ENCODE measurements around the gene NEU2. TPM values are rescaled to one million over a fixed set of nuclear protein-coding genes. Genes with fewer than 3 reads are reported as not detected.

NEU2 gene
- total RNA-seq, 4 donors from 2014 or later: not detected

GRCh38 chr2:233060501-233060979 lies 28.1 kb downstream of the NEU2 start:
- peaks cover 3 to 13% of the 10 kb centered on the region in 2 donors for H3K4me1 ChIP-seq
- TF ChIP-seq, protein P1, sequence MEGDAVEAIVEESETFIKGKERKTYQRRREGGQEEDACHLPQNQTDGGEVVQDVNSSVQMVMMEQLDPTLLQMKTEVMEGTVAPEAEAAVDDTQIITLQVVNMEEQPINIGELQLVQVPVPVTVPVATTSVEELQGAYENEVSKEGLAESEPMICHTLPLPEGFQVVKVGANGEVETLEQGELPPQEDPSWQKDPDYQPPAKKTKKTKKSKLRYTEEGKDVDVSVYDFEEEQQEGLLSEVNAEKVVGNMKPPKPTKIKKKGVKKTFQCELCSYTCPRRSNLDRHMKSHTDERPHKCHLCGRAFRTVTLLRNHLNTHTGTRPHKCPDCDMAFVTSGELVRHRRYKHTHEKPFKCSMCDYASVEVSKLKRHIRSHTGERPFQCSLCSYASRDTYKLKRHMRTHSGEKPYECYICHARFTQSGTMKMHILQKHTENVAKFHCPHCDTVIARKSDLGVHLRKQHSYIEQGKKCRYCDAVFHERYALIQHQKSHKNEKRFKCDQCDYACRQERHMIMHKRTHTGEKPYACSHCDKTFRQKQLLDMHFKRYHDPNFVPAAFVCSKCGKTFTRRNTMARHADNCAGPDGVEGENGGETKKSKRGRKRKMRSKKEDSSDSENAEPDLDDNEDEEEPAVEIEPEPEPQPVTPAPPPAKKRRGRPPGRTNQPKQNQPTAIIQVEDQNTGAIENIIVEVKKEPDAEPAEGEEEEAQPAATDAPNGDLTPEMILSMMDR (IDR thresholded peaks at IDR 0.05 in 4 of 5, conservative IDR thresholded peaks at IDR 0.05 in 1 of 5): no peak
- peak in 1 of 2 donors; percentile 6 for TF ChIP-seq POLR2A (IDR thresholded peaks at IDR 0.05)
- intact Hi-C loops (cut with DNase I; ENCODE audit: low total_unique reads): no loop called here
- H3K36me3 ChIP-seq: no peaks in the 10 kb centered on the region
- DNase-seq (no peak), ATAC-seq (no peak)
- in situ Hi-C loops (cut with MboI; ENCODE audit: low sequenced_read_pairs in 4 of 4): loop anchor here in 2 of 4 donors (25.0 kb wide), 1 partner anchor 448 kb away; no protein-coding TSS in a partner anchor
- no peaks in the 10 kb centered on the region for H3K9me3 ChIP-seq
- peak overlapping the region; percentile 45 to 51 (median 48) for H3K4me3 ChIP-seq
- H3K27me3 ChIP-seq: no peaks in the 10 kb centered on the region
- H3K27ac ChIP-seq: peak overlapping the region; percentile 56 to 76 (median 66)

- no peak for DNase-seq
- Histone ChIP-seq H3K36me3 (no peaks in the 10 kb centered on the region), H3K27ac (peak overlapping the region; percentile 56 to 76 (median 66)), H3K4me3 (peak overlapping the region; percentile 45 to 51 (median 48)), H3K4me1 (peaks cover 3 to 13% of the 10 kb centered on the region in 2 donors), H3K9me3 (no peaks in the 10 kb centered on the region), H3K27me3 (no peaks in the 10 kb centered on the region)
- in situ Hi-C loops (cut with MboI; ENCODE audit: low sequenced_read_pairs in 4 of 4) (loop anchor here in 2 of 4 donors (25.0 kb wide), 1 partner anchor 449 kb away; no protein-coding TSS in a partner anchor), intact Hi-C loops (cut with DNase I; ENCODE audit: low total_unique reads) (no loop called here)
- ATAC-seq: no peak
- TF ChIP-seq POLR2A (IDR thresholded peaks at IDR 0.05): no peak
Observed at GRCh38 chr2:233060980-233061590, 28.6 kb downstream of the NEU2 start.

DNA sequence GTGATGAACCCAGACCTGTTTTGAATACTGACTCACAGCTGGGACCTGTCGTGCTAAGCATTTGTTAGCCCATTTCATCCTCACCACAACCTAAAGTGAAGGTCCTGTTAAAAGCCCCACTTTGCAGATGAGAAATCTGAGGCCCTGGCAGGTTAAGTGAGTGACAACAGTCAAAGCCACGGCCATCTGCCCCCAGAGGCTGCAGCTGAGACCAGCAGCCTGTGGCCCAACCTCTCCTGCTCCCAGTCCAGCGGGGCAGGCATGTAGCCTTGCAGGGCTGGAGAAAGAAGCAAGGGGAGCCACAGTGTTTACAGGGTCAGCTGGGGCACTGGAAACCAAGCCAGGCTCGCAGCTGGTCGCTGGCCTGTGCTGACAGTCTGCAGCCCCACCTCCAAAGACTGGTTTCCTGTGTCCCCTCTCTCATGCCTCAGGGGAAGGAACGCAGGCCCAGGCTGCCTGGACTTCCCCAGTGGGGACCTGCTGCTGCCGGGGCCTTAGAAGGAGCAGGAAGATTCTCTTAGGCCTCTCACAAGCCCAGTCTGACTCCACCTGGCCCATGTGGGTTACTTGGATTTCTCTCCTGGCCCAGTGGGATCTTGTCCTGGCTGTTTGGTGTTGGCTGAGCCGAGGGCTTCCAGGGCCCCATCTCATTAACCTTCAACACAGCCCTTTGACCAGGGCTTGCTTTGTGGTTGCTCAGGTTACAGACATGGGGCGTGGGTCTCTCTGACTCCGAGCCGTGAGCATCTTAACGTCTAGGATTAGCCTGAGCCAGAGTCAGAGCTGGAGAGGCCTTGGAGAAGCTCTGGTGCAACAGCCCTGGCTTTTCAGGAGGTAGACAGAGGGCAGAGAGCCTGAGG lies 29.3 kb downstream of the NEU2 start:
- TF ChIP-seq POLR2A (IDR thresholded peaks at IDR 0.05): peak in 1 of 2 donors; percentile 22
- TF ChIP-seq, protein P1 (IDR thresholded peaks at IDR 0.05 in 4 of 5, conservative IDR thresholded peaks at IDR 0.05 in 1 of 5): peak in 3 of 5 experiments; percentile 7 to 31 (median 8)
- Histone ChIP-seq H3K4me3 (peak overlapping the region; percentile 41 to 51 (median 46)), H3K4me1 (peaks cover 3 to 13% of the 10 kb centered on the region in 2 donors), H3K27me3 (no peaks in the 10 kb centered on the region), H3K36me3 (no peaks in the 10 kb centered on the region), H3K9me3 (no peaks in the 10 kb centered on the region), H3K27ac (peak overlapping the region; percentile 56 to 76 (median 66))
- intact Hi-C loops (cut with DNase I; ENCODE audit: low total_unique reads): no loop called here
- ATAC-seq (peak in 1 of 2 donors; percentile 54), DNase-seq (peak; percentile 27 to 41)
- in situ Hi-C loops (cut with MboI; ENCODE audit: low sequenced_read_pairs in 4 of 4): loop anchor here in 2 of 4 donors (25.0 kb wide), 1 partner anchor 450 kb away; no protein-coding TSS in a partner anchor

GRCh38 chr2:233062451-233062850 lies 30.0 kb downstream of the NEU2 start:
- DNase-seq (no peak), ATAC-seq (no peak)
- no peaks in the 10 kb centered on the region for H3K27me3 ChIP-seq
- in situ Hi-C loops (cut with MboI; ENCODE audit: low sequenced_read_pairs in 4 of 4): loop anchor here in 2 of 4 donors (25.0 kb wide), 1 partner anchor 450 kb away; no protein-coding TSS in a partner anchor
- no peaks in the 10 kb centered on the region for H3K9me3 ChIP-seq
- TF ChIP-seq, protein P1 (IDR thresholded peaks at IDR 0.05 in 4 of 5, conservative IDR thresholded peaks at IDR 0.05 in 1 of 5): no peak
- no peak for TF ChIP-seq POLR2A (IDR thresholded peaks at IDR 0.05)
- intact Hi-C loops (cut with DNase I; ENCODE audit: low total_unique reads): no loop called here
- peak overlapping the region in 1 of 4 donors; percentile 51 for H3K4me3 ChIP-seq
- H3K36me3 ChIP-seq: no peaks in the 10 kb centered on the region
- H3K27ac ChIP-seq: peak overlapping the region; percentile 56 to 76 (median 66)
- H3K4me1 ChIP-seq: peaks cover 3 to 13% of the 10 kb centered on the region in 2 donors
